ENCODE results near the gene STRIP2. TPM values are rescaled to one million over a fixed set of nuclear protein-coding genes. Genes with fewer than 3 reads are reported as not detected.

Gene STRIP2, protein sequence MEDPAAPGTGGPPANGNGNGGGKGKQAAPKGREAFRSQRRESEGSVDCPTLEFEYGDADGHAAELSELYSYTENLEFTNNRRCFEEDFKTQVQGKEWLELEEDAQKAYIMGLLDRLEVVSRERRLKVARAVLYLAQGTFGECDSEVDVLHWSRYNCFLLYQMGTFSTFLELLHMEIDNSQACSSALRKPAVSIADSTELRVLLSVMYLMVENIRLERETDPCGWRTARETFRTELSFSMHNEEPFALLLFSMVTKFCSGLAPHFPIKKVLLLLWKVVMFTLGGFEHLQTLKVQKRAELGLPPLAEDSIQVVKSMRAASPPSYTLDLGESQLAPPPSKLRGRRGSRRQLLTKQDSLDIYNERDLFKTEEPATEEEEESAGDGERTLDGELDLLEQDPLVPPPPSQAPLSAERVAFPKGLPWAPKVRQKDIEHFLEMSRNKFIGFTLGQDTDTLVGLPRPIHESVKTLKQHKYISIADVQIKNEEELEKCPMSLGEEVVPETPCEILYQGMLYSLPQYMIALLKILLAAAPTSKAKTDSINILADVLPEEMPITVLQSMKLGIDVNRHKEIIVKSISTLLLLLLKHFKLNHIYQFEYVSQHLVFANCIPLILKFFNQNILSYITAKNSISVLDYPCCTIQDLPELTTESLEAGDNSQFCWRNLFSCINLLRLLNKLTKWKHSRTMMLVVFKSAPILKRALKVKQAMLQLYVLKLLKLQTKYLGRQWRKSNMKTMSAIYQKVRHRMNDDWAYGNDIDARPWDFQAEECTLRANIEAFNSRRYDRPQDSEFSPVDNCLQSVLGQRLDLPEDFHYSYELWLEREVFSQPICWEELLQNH
- total RNA-seq: 10 to 100 TPM; 27.8 to 28.9 TPM

GRCh38 chr7:129433847-129434674, at the start of gene STRIP2:
STRIP2 (plus strand) TSS chr7:129434432; CDS start chr7:129434473, 41 bp downstream.
- POLR2A ChIA-PET: interaction anchor here (0.8 to 1.6 kb wide), 4 partner anchors 28 to 215 kb away, joined by 3 to 9 read pairs (median 4); no protein-coding TSS in a partner anchor
- CTCF ChIA-PET: interaction anchor here (0.6 to 2.2 kb wide), 9 partner anchors 20 to 408 kb away, joined by 3 to 15 read pairs (median 4); no protein-coding TSS in a partner anchor

DNA sequence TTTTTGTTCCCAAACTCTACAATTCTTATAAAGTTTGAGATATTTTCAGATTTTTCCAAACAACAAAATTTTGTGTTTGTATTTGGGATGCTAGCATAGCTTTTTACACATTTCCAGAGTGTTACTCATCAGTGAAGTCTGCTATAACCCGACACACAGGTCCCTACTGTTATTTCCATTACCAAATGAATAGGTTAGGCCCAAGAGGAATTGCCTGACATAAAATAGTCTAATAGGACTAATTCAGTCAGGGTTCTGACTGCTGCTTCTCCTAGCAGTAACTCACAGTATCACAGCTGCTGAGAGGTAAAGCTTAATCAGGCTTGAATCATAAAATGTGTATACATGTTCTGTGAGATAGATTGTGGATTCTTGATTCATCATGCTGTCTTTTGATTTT, 49.1 kb upstream of the STRIP2 start:
- ChIA-PET POLR2A (no interaction called here), CTCF (no interaction called here)

GRCh38 chr7:129385598-129385997, 48.6 kb upstream of the STRIP2 start:
- ChIA-PET POLR2A (no interaction called here), CTCF (no interaction called here)

GRCh38 chr7:129386506-129386905, 47.7 kb upstream of the STRIP2 start:
- ChIA-PET POLR2A (interaction anchor here (0.6 kb wide), 1 partner anchor 99 kb away, joined by 4 read pairs; no protein-coding TSS in a partner anchor), CTCF (interaction anchor here (1.2 kb wide), 1 partner anchor 13 kb away, joined by 4 read pairs; no protein-coding TSS in a partner anchor)

- POLR2A ChIA-PET: no interaction called here
- CTCF ChIA-PET: interaction anchor here (0.7 to 1.4 kb wide), 4 partner anchors 14 to 84 kb away, joined by 3 to 4 read pairs (median 4); no protein-coding TSS in a partner anchor
Measured at GRCh38 chr7:129387537-129387936, 46.7 kb upstream of the STRIP2 start.

DNA sequence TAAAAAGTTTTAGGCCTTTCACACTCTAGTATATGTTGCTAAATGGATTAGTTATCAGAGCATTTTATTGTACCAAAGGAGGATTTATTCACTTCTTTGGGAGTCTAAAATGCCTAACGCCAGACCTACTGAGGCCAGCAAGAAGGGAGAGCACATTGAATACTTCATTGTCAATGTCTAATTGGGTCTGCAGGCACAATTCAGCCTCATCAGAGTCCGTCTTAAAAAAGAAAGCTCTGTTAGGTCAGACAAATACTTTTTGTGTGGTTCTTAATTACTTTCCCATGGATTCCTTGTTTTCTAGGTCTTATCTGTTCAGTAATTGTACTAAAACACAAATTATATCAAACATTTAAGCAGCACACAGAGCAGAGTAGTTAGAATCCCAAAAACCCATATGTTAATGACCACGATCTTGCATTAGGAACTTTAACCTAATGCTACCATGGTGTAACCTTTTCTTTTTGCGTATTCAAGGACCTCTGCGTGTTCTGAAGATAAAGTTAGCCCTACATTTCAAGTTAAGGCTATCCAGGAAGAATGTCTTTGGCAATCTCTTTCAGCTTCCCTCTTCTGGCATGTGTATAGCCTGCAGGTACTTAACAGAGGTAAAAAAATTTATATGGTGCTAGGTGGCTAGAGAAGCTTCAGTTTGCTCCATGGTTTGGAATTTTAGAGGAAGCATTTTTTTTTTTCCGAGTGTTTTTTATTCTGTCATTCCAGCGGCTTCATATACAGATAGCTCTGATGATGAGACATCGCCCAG, 45.7 kb upstream of the STRIP2 start:
- POLR2A ChIA-PET: interaction anchor here (0.5 to 0.7 kb wide), 2 partner anchors 392 to 1573 kb away, joined by 3 read pairs; no protein-coding TSS in a partner anchor
- CTCF ChIA-PET: interaction anchor here (0.6 to 2.0 kb wide), 6 partner anchors 9 to 83 kb away, joined by 3 to 7 read pairs (median 4); no protein-coding TSS in a partner anchor

DNA sequence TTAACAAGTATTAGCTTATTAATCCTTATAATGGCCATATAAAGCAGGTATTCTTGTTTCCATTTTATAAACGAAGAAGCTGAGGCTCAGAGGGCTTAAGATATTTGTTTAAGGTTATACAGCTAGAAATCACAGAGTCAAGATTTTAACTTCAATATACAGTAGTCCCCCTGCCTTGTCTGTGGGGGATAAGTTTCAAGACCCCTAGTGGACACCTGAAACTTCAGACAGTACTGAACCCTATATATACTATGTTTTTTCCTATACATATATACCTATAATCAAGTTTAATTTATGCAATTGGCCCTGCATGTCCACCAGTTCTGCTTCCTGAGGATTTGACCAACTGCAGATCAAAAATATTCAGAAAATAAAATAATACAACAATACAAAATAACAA, 44.4 kb upstream of the STRIP2 start:
- ChIA-PET POLR2A (no interaction called here), CTCF (interaction anchor here (1.3 to 2.0 kb wide), 3 partner anchors 10 to 22 kb away, joined by 3 to 7 read pairs (median 4); no protein-coding TSS in a partner anchor)

DNA sequence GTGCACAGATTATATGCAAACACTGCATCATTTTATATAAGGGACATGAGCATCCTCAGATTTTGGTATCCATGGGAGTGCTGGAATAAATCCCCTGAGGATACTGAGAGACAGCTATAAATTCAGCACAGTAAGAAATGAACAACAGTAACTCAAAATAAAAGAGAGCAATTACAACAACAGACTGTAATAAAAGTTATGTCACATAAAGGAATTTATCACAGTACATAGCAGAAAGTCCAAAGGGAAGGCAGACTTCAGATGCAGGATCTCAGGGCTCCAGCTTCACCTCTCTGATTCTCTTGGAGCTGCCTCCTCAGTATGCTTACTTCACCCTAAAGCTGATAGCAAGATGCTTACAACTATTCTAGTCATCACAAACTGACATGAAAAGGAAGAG, 43.9 kb upstream of the STRIP2 start:
- POLR2A ChIA-PET: no interaction called here
- CTCF ChIA-PET: interaction anchor here (1.3 to 2.0 kb wide), 3 partner anchors 11 to 23 kb away, joined by 3 to 7 read pairs (median 4); no protein-coding TSS in a partner anchor

- POLR2A ChIA-PET: no interaction called here
- CTCF ChIA-PET: no interaction called here
Measured at GRCh38 chr7:129391546-129392171, 42.6 kb upstream of the STRIP2 start.

DNA sequence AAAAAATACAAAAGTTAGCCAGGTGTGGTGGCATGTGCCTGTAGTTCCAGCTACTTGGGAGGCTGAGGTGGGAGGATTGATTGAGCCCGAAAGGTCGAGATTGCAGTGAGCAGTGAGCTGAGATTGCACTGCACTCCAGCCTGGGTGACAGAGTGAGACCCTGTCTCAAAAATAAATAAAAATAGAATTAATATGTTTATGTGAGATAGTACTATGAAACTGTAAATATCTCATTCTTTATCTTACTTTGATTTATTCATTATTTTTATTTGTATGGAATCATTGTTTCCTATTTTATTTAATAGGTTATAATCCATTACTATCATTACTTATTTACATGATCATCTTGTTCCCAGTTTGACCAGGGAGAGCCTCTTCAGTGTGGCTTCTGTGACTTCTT, 41.0 kb upstream of the STRIP2 start:
- ChIA-PET POLR2A (no interaction called here), CTCF (no interaction called here)

GRCh38 chr7:129394101-129394500, 40.1 kb upstream of the STRIP2 start:
- ChIA-PET CTCF (no interaction called here), POLR2A (no interaction called here)

GRCh38 chr7:129394982-129395914, 39.0 kb upstream of the STRIP2 start:
- CTCF ChIA-PET: no interaction called here
- POLR2A ChIA-PET: no interaction called here

GRCh38 chr7:129401228-129401966, 32.8 kb upstream of the STRIP2 start:
- ChIA-PET CTCF (interaction anchor here (0.7 to 2.0 kb wide), 4 partner anchors 28 to 71 kb away, joined by 3 to 8 read pairs (median 4); no protein-coding TSS in a partner anchor), POLR2A (interaction anchor here (0.6 kb wide), 1 partner anchor 238 kb away, joined by 7 read pairs; no protein-coding TSS in a partner anchor)

DNA sequence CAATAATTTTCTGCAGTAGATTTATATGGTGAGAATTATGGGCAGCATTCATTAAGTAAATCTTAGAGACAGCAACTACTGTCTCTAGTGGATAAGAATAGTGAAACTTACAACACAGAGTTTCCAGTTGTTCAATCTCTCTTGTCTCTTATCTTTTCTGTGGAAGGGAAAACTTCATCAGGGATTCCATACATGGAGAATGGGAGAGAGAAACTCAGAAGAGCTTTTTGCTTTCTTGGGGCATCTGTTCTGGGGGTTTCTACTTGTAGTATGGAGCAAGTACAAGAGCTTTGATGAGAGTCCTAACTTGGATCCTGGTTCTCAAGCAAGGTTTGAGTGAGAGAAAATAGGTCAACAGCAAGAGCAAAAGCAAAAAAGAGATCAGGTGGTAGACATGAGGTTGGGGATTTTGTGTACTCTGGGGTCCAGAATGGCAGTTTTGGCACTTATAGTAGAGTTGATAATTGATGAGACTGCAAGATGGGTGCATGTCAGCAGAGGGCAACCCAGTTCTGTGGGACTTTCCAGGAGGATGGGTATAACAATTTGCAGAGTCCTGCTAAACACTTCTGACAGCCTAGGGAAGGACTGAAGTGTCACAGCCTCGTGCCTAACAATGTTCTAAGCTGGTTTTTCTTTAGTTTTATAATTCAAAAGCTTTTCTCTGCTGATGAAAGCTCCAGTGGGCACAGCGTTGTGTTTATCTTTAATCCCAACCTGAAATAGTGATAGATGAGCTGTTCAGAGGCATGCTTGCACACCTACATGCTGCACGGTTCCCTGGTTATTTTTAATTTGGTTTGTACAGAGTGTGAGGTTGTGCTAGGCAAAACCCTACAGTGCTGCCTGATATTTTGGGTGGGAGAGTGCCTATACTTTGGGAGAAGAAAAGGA, 32.0 kb upstream of the STRIP2 start:
- POLR2A ChIA-PET: interaction anchor here (0.6 kb wide), 1 partner anchor 237 kb away, joined by 7 read pairs; no protein-coding TSS in a partner anchor

DNA sequence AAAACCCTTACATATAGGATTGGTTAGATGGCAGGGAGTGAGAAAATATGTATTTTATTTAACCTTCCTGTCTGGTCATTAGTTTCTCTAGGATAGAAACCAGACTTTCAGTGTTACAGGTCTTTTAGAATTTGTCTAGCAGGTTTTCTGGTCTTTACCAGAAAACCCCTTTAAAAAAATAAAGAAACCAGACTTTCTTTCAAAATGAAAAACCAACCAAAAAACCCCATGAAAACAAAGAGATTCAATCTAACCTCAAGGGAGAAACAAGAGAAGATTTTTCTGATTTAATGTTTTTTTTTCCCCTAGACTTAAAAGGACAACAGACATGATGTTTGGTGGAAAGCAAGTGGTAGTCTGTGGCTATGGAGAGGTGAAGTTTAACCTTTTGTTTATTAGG, 28.7 kb upstream of the STRIP2 start:
- ChIA-PET POLR2A (no interaction called here), CTCF (interaction anchor here (1.1 kb wide), 1 partner anchor 38 kb away, joined by 3 read pairs; no protein-coding TSS in a partner anchor)

More for the DNA sequence above, 32.0 kb upstream of the STRIP2 start:
- CTCF ChIA-PET: interaction anchor here (0.7 to 2.0 kb wide), 6 partner anchors 28 to 70 kb away, joined by 3 to 8 read pairs (median 4); no protein-coding TSS in a partner anchor

Data from activated CD8-positive, alpha-beta memory T cell treated with anti-CD3 and anti-CD28 coated beads for 36 hours (primary cell).